Measurements from ENCODE around the gene TAF1D.
"Not testable (repeated sequence)": the region's sequence is repeated elsewhere in the genome, so short reads cannot be mapped to it uniquely, and the experiment has no call there.

DNA sequence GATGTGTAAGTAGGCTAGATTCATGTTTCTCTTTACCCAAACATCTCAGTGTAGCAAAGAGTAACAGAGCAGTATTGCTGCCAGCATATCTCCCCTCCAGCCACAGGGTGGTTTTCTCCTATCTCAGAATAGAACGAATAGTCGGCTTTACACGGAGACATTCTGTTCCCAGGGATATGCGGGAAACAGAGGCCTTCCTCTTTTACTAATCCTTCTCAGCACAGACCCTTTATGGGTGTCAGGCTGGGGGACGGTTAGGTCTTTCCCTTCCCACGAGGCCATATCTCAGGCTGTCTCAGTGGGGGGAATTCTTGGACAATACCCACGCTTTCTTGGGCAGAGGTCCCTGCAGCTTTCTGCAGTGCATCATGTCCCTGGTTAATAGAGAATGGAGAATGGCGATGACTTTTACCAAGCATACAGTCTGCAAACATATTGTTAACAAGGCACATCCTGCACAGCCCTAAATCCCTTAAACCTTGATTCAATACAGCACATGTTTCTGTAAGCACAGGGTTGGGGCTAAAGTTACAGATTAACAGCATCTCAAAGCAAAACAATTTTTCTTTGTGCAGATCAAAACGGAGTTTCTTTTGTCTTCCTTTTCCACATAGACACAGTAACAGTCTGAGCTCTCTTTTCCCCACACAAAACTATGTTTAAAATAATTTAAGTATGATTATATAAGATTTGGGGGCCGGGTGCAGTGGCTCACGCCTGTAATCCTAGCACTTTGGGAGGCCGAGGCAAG, 3.9 kb upstream of the TAF1D start:
- TF ChIP-seq CTCF (conservative IDR thresholded peaks at IDR 0.05); EZH2 (IDR thresholded peaks at IDR 0.05; ENCODE audit: low read depth): not testable (repeated sequence)

Data from PC-9 (cell line).